GM18909 (cell line): ENCODE measurements around the gene LINC00237.
A peak's percentile ranks its signal among the peaks of the same experiment; 100 is the strongest.

ENCODE experiments used
- ATAC-seq: cut with Tn5 transposase; IDR thresholded peaks from one replicate; pipeline ENCODE4 v1.9.1; 2021; ENCODE audit warnings: mild to moderate bottlenecking; ENCODE audit not compliant: unreplicated experiment, poor library complexity

LINC00237 gene

GRCh38 chr20:21125849-21126580 is 19.9 kb upstream of the LINC00237 start, which contains the start of gene KIZ:
KIZ (plus strand) TSS chr20:21126082; CDS start chr20:21126116, 34 bp downstream.
- ATAC-seq = peak; percentile 96

- ATAC-seq = peak; percentile 30
These were observed 19.1 kb upstream of the LINC00237 start for GRCh38 chr20:21125072-21125848.

GRCh38 chr20:21124190-21124589 is 18.0 kb upstream of the LINC00237 start:
- no peak for ATAC-seq

GRCh38 chr20:21118782-21119181 is 12.6 kb upstream of the LINC00237 start:
- no peak for ATAC-seq

- ATAC-seq = no peak
These were observed 12.0 kb upstream of the LINC00237 start for GRCh38 chr20:21118138-21118537.

- no peak for ATAC-seq
These were observed 11.4 kb upstream of the LINC00237 start for GRCh38 chr20:21117521-21117920.

- no peak for ATAC-seq
These were observed 8.4 kb upstream of the LINC00237 start for GRCh38 chr20:21114584-21114983.

GRCh38 chr20:21113697-21114096 is 7.5 kb upstream of the LINC00237 start:
- ATAC-seq = no peak

GRCh38 chr20:21111416-21111815 is 5.3 kb upstream of the LINC00237 start:
- ATAC-seq = no peak

GRCh38 chr20:21110811-21111210 is 4.7 kb upstream of the LINC00237 start:
- no peak for ATAC-seq

GRCh38 chr20:21109144-21109543 is 3.0 kb upstream of the LINC00237 start:
- no peak for ATAC-seq

GRCh38 chr20:21105429-21106170 is 558 bp downstream of the LINC00237 start:
- ATAC-seq = no peak

GRCh38 chr20:21104921-21105320 is 1.2 kb downstream of the LINC00237 start:
- no peak for ATAC-seq

- ATAC-seq = no peak
These were observed 1.7 kb downstream of the LINC00237 start for GRCh38 chr20:21104466-21104761.

GRCh38 chr20:21103582-21104465 is 2.3 kb downstream of the LINC00237 start:
- no peak for ATAC-seq

GRCh38 chr20:21102603-21103311 is 3.4 kb downstream of the LINC00237 start:
- peak; percentile 38 for ATAC-seq

- no peak for ATAC-seq
These were observed 4.1 kb downstream of the LINC00237 start for GRCh38 chr20:21101932-21102575.

GRCh38 chr20:21101453-21101931 is 4.7 kb downstream of the LINC00237 start:
- ATAC-seq = no peak
